HG02885 (cell line): ENCODE results near the gene THSD4.

Experiments used
- ATAC-seq: cut with Tn5 transposase; IDR thresholded peaks from one replicate; pipeline ENCODE4 v1.9.1; 2021; ENCODE audit warnings: mild to moderate bottlenecking; ENCODE audit not compliant: unreplicated experiment, poor library complexity

THSD4 gene

DNA sequence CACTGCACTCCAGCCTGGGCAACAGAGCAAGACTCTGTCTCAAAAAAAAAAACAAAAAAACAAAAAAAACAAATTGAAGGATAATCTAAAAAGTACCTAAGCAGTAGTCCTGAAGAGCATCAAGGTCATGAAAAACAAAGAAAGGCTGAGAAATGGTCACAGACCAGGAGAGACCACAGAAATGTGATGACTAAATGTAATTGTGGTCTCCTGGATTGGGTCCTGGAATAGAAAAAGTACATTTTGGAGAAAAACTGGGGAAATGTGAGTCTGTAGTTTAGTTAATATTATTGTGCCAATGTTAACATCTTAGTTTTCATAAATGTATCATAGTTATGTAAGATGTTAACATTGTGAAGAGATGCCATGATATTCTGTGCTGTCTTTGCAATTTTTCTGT is 427.6 kb downstream of the THSD4 start:
- ATAC-seq: no peak

DNA sequence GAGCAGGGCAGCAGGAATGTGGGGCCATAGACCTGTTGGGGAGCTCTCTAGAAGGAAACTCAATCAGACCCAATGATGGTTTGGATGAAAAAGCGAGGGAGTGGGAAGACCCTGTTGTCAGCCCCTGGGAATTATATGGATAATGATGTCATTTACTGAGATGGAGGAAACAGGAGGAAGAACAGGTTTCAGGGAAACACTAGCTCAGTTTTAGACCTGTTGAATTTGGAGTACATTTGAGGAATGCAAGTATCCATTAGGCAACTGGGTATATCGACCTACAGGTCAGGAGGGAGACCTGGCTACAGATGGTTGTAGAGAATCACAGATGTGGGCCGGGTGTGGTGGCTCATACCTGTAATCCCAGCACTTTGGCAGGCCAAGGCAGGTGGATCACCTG is 428.1 kb downstream of the THSD4 start:
- ATAC-seq: no peak

DNA sequence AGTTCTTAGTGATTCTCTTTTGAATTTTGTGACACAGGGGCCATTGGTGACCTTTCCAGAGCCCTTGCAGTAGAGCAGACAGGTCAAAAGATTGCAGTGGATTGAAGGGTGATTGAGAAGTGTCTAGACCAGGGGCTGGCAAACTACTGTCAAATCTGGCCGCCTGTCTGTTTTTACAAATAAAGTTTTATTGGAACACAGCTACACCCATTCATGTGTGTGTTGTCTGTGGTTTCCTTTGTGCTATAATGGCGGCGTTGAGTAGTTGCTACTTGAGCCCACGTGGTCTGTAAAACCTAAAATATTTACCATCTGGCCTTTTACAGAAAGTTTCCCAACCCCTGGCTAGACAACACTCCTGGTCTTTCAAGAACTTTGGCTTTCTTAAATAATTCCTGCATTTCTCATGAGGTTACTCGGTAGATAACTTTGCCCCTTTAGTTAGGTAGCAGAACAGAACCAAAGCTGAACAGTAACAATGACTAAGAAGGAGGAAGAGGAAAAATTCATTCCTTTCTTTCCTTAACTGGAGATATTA is 430.0 kb downstream of the THSD4 start:
- no peak for ATAC-seq

DNA sequence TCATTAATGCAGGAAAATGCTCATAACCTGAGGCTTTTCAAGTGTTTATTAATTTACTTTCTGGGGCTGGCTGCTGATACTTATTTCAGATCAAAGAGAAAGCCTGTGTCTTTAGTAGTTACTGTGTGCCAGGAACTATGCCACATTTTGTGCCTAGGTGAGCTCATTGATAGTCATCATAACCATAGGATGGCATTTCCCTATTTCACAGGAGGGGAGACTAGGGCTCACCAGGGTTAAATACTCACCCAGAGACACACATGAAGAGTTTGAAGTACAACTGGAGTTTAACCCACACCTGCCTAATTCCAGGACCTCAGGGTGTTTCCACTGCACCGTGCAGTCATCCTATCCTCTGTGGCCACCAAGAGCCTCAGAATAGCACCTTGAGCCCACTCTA is 430.7 kb downstream of the THSD4 start:
- ATAC-seq: no peak

DNA sequence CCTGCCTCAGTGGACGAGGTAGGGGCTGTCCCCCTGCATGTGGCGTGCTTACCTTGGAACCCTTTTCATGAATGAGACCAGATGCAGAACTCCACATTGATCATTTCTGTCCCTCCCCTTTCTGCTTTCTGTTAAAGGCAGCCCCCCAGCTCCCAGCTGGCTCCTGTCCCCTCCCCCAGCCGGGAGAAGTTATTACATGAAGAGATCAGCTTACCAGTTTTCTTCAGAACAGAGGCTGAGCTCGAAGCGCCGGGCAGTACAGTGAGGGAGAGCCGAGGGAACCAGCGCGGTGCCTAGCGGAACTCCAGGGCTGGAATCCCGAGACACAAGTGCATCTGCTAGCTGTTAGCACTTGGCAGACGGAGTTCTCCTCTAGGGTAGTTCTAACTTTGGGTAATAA is 431.7 kb downstream of the THSD4 start:
- ATAC-seq: no peak

DNA sequence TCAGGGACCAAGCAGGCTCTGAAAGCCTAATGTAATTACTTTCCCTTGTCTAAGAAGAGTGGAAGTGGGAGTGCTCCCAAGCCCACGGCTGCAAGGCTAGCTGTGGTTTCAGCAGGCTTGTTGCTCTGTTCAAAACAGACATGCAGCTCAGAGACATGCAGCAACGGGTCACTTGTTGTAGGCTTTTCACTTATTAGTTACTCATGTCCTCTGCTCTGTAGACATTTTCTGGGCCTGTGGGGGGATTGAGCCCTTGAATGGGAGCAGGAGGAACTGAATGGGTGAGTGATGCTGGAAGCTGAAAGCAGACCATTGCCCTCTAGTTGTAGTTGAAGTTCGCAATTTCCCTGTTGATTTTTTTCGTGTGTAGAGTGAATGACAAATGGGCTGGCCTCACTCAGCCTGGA is 433.1 kb downstream of the THSD4 start:
- no peak for ATAC-seq

DNA sequence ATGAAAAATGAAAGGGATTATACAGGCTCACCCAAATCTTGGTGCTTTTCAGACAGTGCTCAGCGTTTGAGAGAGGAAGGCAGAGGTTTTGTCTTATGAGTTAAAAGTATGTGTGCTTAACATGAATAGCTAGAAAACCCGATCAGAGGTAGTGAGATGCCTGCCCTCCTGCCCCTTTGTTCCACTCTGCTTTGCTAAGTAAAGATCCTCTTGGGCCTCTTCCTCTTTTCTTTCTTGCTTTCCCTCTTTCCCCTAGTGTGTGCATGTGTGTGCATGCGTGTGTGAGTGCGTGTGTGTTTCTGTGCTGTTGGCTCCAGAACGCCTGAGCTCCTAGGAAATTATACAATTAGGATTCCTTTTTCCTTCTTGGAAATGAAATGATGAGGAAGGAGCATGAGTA is 433.8 kb downstream of the THSD4 start:
- no peak for ATAC-seq

DNA sequence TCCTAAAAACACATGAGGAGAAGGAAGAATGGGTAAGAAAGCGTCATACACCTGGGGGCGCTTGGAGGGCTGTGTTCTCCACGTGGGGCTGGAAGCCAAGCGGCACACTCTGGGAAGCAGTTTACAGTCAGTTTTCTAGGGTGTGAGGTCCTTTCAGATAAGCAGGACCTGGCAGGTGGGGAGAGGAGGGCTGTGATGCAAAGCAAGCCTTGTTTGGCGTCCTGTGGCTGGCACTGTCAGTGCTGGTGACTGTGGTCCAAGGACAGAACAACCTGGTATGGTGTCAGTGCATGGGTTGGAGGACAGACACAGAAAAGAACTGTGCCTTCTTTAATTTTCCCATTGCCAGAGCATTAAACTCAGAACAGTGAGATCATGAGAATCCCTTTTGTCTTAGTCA is 434.4 kb downstream of the THSD4 start:
- no peak for ATAC-seq

DNA sequence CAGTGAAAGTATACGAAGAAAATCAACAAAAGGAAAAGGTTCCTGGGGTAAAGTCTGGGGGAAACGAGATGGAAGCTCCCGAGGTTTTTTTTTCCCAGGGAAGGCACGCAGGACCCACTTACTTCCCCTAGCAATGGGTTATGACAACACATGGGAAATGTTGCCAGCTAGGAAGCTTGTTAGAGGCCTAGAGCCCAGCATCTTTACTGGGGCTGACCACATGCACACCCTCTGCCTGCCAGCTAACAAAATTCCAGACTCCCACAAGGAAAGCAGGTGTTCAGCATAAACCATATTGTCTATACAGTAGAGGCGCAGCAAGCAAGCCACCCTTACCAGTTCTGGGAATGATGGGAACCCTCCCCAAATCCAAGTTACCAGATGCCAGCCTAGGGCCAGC is 436.3 kb downstream of the THSD4 start:
- no peak for ATAC-seq

DNA sequence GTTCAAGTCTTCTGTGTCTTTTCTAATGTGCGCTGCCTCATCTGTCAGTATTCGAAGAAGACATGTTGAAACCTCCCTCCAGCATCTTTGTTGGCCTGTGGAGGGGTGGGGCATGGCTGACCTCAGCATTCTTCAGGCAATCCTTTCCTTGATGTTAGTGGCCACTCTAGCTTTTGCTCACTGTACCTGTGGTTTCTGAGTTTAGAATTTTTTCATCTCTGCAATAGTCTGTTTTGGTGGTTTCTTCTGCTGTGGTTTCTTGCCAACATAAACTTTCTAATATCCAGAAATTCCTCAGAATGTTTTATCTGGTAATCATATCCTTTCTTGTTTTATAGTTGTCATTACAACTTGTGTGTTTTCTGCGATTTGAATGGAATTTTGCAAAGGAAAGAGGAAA is 443.8 kb downstream of the THSD4 start:
- ATAC-seq: no peak

DNA sequence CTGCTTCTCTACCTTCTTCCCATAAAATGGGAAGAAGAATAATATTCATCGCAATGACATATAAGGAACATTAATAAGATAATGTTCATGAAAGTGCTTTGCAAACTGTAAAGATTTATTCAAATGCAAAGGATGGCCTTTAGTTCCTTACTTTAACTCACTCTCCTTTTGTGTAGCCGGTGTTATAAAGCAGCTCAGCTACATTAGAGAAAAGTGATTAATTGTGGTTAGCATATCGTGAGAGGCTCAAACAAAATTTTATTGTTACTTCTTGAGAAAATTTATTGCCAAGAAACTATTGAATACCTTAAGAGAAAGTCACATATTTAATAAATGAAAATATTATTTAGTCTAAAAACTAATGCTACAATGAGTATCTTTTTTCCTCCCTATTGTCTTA is 444.3 kb downstream of the THSD4 start:
- no peak for ATAC-seq

DNA sequence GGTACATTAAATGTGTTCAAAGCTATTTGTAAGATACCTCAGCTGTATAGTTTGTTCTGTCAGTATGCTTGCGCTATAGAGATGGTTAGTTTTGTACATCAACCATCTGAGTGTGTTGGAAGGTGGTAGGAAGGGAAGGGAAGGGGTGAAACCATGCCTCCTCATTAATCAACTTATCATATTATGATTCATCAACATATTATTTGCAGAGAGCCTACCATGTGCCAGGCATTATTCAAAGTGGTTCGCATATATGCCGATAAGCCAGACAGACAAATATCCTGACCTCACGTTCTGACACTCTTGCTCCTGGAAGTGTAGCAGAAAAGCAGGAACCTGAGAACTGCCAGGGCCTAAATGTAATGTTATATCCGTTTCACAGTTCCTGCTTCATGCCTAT is 447.0 kb downstream of the THSD4 start:
- no peak for ATAC-seq

DNA sequence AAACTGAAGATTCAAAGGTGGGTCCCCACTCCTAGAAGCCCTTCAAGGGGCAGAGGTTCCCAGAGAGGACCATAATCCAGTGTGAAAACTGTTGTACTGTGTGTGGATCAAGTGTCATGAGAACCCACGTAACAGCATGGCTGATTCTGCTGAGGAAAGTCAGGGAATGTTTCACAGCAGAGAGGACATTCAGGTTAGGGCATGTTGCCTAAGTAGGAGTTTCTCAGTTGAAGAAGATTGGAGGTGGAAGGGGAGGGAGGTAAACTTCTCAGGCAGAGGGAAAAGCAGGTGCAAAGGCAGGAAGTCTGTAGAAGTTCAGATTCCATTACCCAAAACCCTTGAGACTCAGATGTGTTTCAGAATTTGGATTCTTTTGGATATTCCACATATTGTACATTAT is 448.9 kb downstream of the THSD4 start:
- no peak for ATAC-seq

DNA sequence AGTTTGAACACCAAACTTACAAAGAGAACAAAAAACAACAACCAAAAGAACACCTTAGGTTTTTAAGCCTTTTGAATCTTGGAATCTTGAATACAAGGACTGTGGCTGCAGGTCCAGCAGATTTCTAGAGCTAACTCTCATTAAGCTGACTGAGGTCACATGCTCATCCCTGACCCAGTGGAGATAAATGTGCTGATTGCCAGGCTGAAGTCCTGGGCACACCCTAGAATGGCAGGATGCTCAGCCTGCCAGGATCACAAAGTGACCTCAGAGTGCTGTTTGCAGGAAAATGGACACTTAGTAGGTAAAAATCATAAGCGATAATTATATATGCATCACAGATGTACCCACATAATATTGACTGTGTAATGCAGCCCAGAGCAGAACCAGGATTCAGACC is 449.7 kb downstream of the THSD4 start:
- no peak for ATAC-seq

DNA sequence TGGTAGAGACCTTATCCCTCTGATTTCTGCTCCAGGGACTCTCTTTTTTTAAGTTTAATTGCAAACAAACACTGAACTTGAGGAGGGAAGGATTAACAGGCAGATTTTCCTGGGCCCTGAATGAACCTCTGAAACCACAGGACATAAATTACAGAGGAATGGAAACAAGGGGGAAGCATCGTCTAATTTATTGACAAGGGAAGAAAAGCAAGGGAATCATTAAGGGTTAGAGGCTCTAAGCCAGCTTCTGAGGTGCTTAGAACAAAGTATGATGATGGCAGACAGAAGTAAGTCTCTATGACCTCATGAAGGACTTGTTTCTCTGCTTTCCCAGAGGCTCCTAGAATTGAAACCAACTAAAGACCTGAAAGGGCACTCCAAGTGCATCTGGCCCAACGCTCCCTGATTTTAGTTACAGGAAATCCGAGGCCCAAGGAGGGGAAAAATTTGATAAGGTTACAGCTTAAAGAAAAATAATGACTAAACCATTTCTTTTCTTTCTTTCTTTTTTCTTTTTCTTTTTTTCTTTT is 450.4 kb downstream of the THSD4 start:
- ATAC-seq: no peak

DNA sequence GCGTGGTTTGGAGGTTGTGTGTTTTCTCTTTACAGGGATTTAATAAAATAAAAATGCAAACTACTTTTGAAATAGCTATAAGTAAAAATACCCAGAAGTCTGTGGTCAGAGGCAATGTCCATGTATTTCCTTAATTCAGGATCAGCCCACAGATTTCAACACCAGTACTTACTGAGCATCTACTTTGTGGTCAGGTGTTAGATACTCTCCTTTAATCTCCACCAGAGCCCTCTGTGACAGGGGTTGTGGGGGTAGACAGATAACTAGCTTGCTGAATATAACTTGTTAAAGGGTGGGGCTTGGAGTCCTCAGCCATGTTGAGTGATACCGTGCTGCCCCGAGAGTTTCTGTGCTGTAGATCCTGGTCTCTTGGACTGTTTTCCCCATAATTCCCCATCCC is 451.0 kb downstream of the THSD4 start:
- no peak for ATAC-seq

DNA sequence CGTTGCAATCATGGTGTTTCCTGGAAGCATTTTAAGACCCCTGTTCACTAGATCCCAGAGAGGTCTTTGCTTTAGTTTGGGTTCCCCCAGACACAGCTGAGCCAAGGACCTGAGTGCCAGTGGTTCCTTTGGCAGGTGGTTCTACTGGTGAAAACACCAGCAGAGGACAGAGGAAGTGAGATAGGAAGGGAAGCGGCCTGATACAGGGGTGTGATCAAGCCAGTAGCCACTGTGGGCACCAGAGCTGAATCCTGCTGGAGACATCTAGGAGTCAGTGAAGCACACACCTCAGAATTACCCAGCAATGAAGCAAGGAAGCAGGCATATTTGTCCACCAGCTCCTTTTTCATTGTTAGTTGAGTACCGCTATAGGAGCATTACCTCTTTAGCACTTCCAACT is 451.9 kb downstream of the THSD4 start:
- ATAC-seq: no peak

DNA sequence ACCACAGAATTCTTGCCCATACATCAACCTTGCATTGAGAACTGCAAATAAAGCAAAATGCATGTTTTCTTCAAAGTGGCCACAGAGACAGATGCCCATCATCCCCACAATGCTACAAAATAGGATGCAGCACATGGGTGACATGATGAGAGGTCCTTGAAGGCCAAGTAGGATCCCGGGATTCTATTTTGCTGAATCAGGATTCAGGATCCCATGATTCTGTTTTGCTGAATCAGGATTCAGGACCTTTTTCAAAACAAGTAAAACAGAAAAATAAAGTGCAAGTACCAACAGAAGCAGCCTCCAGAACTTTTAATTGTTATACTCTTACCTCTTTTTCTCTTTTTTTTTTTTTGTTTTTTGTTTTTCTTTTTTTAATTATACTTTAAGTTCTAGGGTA is 453.0 kb downstream of the THSD4 start:
- ATAC-seq: no peak

DNA sequence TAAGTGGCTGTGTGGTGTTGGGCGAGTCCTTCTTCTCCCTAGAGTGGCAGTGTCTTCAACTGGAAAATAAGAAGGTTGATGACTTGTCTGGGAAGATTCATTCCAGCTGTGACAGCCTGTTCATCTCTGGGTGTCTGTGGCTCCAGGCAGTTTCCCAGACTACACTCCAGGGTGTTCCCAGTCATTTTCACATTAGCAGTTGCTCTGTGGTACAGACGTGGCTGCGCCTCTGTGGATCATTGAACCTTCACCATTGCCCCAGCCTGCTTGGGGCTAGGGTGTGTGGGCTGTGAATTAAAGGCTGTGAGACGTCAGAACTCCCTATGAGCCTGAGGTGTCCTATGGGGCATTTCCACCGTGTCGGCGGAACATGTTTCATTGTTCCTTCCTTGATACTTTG is 455.5 kb downstream of the THSD4 start:
- no peak for ATAC-seq

DNA sequence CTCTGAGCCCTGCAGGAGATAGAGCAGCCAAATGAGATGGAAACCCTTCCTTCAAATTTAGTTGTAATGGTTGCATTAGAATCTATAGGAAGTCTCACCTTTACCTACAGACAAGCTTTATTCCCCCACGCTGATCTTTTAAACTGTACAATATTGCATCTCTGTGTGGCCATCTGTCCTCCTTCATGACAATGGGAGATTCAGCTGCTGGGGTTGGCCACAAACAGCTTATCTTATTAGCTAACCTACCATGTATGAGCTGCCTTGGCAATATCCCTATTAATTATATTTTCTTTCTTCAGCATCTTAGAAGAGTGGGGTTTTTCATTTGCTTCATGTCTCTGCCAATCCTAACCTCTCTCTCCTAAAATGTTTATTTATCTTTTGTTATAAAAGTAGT is 456.4 kb downstream of the THSD4 start:
- no peak for ATAC-seq

DNA sequence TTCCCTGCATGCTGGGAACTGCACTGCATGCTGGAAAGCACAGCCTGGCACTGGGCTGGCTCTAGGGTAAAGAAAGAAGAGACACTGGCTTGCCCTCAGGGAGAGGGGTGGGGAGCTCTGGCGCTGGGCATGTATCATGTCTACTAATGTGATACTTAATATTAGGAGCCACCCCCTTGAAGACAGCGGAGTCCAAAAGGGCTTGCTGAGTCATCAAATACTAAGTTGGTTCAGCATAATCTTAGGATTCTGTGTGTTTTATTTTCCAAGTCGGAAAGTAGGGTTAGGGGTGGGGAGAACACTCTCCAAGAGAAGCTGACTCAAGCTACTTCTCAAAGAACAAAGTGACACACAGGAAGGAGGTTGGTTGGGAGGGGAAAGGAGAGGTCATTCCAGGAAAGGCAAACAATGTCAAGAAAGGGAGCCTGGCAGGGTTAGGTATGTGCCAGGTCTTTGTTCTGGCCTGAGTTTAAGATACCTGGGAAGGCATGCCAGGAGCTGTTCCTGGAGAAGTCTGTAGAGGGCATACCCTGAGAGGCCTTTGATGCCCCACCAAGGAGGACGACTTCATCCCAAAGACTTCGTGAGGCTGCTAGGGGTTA is 457.3 kb downstream of the THSD4 start:
- ATAC-seq: no peak

DNA sequence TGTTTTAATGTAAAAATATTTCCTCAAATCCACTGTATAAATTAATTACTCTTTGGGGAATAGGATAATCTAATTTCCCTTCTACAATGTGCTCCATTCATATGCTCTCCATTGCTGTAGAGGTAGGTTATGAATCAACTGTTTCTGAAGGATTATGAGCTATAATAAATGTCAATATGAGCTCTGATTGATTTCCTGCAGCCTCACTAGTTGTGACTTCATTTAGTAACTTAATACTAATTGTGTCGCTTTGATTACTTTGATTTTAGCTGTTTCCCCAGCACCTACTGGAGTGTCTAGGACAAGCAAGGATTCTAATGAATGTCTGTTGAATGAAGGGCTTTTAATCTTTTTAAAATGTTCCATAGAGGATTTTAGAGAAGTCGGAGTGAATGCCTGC is 458.3 kb downstream of the THSD4 start:
- ATAC-seq: no peak
